NK-92 (cell line): ENCODE results near the gene MRPL47.
A peak's percentile ranks its signal among the peaks of the same experiment; 100 is the strongest.
"Not testable (repeated sequence)": the region's sequence is repeated elsewhere in the genome, so short reads cannot be mapped to it uniquely, and the experiment has no call there.

Source experiments
- DNase-seq: peaks from one replicate; lab custom pipeline; 2025; ENCODE audit not compliant: unreplicated experiment; lab: John Stamatoyannopoulos, UW

MRPL47 gene

DNA sequence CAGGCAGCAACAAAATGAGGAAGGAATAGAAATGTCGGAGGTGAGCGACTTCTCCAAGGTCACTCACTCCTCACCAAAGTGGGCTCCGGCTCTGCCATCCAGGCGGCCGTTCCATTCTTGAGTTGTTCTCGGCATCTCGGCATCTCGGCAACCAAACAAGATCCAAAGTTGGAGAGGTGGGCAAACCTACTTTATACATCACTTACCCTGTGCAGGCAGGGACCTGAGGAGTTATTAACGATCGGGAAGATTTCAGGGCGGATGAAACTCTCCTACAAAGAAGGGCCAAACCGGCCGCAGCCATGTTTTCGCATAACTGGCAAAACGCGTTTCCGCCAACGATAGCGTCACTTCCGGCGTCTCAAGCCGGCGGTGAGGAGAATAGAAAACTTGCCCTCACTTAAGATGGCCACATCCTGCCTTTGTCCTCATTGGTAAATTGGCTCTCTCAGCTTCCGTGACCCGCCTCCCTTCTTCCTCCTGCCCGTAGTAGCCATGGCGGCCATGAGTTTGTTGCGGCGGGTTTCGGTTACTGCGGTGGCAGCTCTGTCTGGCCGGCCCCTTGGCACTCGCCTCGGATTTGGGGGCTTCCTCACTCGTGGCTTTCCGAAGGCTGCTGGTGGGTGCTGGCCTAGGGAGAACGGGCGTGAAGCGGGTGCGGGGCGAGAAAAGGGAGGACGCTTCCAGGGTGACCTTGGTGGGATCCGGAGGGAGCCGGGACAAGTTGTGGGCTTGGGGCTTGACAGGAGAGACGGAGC is at the start of gene MRPL47, which contains the start of gene NDUFB5:
MRPL47 (minus strand) TSS at position 318 of the 758 bp plus-strand sequence; CDS start at position 304, 14 bp downstream.
NDUFB5 (plus strand) TSS at position 474 of the 758 bp plus-strand sequence; CDS start at position 496, 22 bp downstream.
- peak; percentile 69 for DNase-seq

DNA sequence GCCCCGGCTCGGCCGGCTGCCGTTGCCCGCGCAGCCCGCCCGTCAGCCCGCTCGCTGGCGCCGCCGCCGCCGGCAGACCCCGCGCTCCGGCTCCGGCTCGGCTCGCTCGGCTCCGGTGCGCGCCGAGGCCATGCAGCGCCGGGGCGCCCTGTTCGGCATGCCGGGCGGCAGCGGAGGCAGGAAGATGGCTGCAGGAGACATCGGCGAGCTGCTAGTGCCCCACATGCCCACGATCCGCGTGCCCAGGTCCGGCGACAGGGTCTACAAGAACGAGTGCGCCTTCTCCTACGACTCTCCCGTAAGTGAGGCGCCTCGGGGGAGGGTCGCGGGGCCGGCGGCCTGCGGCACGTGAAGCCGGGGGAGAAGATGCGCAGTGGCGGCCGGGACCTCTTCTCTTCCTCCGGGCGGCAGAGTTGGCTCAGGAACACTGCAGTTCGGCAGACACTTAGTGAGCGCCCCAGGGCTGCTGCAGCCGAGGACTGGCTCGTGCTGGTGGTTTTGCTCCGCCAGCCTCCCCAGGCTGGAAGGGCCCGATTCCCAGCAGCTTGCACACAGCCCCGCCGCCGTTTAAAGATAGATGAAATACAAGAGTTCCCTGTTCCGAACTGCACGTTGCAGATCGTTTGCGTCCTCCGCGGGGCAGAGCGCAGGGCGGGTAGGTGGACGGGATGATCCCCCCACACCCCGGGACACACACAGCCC is 48.8 kb upstream of the MRPL47 start:
- DNase-seq: no peak

DNA sequence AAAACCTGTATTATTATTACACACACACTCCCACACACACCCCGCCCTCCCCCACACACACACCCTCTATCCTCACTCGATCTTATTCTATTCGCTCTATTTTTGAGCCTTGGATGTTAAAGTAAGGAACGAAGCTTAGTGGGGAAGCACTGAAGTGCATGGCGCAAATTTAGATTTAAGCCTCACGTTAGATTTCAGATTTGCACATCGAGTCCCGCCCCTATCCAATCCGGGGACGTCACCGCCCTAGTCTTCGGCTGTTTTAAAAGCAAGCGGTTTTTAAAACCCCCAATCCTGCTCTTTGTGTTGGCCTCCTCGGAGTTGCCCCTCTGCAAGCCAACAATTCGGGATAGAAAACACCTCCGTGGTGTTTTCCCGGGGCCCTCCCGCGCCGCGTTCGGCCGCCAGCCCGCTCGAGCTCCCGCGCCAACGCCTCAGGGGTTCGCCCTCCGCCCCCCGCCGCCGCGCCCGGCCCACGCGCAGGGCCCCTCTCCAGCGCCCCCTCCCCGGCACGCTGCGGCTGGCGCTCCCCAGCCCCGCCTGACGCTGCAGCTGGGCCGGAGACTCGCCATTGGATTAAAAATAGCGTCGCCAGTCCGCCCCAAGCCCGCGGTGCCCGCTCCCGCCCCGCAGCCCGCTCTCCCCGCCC is 48.1 kb upstream of the MRPL47 start, which contains the start of gene USP13:
USP13 (plus strand) TSS at position 594 of the 649 bp plus-strand sequence. CDS start 186 bp downstream, outside the sequence.
- no peak for DNase-seq

DNA sequence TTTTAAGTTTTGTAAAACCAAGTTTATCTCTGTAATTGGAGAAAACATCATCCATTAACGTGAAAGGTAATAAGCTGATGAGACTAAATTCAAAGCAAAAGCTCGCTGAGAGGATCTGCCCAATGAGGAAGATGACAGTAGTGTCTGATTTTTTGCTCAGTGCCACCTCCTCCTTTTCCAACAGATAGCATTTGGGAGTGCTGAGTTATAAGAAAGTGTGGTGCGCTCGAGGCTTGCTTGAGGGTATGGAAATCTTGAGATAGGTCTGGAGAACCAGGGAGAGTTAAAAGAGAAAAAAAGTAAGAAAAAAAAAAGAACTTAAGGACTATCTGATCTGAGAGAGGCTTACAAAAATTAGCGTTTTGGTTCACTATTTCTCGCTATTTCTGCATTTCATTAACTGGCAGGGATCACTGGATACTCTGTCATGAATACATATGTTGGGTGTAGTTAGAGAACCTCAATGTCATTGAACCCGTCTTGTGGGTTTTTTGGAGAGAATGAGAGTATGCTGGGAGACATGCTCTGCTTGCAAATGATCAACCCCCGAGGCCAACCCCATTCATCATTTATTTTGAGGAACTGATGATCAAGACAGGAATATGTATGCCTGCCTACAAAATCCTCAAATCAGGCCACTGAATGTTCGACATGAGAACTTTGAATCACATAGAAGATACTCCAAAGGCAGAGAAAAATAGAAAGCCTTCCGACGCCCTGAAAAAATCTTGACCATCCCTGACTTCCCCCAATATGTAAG is 47.4 kb upstream of the MRPL47 start:
- DNase-seq: no peak

DNA sequence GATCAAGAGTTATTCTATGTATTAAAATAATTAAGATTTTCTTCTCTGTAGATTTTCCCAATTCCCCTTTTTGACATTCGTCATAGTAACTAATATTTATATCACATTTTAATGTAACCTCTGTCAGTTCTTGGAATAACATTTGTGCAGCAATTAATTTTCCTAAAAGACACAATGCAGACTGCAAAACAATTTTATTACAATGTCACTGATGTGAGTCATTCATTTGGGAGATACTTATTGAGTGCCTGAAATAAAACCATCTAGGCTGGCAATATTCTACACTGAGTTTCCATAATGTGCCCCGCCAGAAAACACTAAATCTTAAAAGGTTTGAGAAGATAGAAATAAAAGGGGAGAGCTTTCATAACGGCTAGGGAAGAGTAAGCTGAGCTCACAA is 41.7 kb upstream of the MRPL47 start:
- DNase-seq: no peak

DNA sequence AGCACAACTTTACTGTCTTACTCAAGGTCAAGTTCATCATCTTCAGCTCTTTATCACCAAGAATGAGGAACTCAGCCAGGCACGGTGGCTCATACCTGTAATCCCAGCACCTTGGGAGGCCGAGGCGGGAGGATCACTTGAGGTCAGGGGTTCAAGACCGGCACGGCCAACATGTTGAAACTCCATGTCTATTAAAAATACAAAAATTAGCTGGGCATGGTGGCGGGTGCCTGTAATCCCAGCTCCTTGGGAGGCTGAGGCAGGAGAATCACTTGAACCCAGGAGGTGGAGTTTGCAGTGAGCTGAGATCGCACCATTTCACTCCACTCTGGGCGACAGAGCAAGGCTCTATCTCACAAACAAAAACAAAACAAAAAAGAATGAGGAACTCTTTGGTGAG is 39.4 kb upstream of the MRPL47 start:
- DNase-seq: not testable (repeated sequence)

DNA sequence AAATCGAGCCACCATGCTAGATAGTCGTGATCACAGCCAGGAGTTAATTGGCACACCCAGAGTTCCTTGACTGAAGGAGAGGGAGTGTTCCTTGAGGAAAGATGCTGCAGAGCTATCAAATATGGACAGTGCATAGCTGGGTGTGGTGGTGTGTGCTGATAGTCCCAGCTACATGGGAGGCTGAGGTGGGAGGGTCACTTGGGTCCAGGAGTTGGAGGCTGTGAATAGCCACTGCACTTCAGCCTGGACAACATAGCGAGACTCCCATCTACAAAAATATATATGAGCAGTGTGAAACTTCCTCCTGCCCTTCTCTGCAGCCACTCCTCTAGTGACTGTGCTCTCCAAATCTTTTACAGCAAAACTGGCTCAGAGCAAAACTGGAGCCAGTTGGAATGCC is 38.4 kb upstream of the MRPL47 start:
- no peak for DNase-seq

DNA sequence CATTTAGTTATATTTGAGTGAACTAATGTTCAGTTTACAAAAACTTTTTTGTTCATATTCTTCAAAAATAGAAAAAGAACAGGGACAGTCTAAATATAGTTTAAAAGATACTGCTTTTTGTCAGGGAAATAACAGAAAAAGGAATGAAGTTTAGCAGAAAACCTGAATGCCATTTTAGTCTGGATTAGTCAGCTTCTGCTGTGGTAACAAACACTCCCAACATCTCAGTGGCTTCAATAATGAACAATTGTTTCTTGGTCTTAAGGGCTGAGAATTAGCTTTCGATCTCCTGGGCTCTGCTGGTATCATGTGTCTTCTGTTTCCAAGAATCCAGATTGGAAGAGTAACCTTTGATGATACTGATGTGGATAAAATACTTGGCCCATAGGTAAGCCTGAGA is 36.0 kb upstream of the MRPL47 start:
- no peak for DNase-seq

DNA sequence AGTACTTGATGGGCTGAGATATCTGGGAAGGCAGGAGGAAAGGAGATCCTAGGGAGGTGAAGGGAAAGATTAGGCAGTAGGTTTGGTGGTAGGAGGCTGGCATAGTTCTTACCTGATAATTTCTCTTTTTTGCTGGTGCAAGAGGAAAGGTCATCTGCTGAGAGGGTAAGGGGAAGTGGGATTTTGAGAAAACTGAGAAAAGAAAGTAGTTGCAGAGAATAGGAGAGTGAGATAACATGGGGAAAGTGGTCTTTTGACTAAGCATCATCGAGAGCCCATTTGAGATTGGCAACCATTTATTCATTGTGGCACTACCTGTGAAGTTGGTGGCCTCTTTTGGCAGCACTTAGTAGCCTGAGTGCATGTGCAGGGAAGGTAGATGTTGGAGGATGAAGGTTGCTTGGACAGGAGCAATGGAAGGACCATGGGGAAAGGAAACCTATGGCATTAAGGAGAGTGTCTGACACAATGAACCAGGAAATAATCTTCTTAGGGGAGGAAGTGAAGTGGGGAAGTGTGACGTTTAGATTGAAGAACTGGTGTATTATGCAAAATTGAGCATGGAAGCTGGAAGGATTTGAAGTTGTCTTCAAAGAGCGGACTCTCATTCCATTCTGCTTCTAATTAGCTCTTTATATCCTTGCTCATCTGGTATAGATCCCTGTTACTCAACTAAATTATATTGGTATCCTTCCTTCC is 26.5 kb upstream of the MRPL47 start:
- no peak for DNase-seq

DNA sequence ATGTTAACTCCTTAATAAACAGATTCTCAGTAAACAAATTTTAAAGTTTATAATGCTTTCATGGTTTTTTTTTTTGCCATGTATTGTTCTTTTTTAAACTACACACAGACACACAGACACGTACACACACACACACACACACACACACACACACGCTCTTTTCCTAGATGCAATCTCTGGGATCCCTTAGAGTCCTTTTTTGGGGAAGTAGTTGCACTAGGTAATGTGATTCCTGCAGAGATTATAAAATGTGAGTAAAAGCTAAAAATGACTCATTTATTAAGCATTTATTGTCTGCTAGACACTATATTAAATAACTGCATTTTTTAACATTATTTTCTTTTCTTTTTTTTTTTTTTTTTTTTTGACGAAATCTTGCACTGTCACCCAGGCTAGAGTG is 20.0 kb upstream of the MRPL47 start:
- DNase-seq: no peak

DNA sequence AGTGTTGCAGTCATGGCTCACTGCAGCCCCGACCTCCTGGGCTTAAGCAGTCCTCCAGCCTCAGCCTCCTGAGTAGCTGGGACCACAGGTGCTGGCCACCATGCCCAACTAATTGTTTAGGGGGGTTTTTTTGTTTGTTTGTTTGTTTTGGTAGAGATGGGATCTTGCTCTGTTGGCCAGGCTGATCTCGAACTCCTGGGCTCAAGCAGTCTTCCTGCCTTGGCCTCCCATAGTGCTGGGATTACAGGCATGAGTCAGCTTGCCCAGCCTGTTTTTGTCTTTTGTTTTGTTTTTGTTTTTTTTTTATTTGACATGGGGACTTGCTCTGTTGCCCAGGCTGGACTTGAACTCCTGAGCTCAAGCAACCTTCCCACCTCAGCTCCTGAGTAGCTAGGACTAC is 17.6 kb upstream of the MRPL47 start:
- no peak for DNase-seq

DNA sequence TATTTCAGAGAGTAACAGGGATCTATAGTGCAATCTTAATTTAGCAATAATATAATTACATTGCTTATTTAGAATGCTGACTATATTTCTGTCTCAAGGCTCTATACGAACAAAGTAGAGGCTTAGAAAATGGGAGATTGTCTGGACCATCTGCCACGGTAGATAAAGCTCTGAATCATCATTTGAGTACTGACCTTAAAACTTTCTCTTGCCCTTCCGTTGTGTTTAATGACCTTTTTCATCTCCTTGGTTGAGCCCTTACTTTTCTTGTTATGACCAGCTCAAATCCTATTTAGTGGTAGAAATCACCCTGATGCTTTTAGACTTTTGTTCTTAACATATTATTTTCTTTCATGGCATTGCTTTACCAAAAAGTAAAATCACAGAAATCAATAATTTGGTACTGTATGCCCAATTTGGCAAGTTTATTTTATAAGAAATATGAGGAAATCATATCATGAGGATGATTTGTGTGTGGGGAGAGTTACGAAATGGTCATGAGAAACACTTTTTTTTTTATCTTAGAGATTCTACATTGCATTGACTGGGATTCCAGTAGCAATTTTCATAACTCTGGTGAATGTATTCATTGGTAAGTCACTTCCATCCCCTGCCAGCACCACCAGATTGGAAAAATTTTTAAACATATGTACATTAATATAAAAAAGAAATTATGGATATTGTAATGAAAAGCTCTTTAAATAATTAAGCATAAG is 11.2 kb upstream of the MRPL47 start:
- no peak for DNase-seq

DNA sequence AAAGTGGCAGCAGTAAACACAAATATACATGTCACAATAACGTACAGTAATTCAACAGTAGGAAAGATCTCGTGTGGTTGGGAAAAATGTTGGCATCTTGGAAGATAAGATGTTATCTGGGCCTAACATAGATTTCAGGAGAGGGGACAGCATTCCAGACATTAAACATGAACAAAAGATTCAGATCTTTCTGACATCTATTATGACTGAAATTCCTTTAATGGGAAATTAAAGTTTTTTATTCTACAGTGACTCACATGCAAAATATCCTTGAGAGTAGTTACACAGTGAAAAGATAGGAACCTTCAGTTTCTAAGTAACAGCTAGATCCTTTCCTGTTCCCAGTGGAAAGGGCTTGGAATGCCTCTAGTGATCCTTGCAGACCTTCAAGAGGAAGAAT is 9.4 kb upstream of the MRPL47 start:
- no peak for DNase-seq

DNA sequence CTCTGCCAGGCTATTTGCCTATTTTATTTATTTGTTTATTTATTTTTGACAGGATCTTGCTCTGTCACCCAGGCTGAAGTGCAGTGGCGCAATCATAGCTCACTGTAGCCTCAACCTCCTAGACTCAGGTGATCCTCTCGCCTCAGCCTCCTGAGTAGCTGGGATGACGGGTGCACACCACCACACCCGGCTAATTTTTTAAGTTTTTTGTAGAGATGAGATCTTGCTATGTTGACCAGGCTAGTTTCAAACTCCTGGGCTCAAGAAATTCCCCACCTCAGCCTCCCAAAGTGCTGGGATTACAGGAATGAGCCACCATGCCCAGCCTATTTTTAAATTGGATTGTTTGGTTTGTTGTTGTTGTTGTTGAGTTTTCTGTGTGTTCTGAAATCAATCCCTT is 5.6 kb upstream of the MRPL47 start:
- DNase-seq: no peak

DNA sequence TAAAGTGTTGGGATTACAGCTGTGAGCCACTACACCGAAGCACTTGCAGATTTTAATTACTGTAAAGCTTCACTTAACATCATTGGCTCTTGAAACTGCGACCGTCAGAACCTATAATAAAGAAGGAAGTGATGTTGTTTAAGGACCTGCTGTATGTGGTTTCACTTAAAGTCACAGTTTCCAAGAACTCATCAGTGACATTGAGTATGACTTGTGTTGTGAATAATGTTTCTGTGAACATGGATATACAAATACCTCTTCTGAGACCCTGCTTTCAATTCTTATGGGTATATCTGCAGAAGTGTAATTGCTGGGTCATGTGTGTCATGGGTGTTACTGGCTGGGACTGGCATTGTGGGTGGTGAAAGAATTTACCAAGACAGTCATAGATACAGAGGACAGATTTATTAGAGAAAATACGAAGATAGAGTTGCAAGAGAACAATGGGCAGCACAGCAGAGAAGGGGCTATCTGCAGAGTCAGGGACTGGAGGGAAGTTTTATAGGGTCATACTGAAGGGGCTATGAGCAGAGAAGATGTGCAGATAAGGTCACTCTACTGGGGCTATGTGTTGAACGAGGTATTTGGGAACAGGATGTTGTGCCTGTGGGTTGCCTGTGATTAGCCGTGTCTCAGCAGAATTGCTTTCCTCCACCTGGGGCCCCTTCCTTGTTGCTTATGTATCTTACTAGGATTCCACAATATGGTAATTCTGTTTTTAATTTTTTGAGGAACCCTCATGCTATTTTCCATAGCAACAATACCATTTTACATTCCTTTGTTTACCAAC is 4.7 kb upstream of the MRPL47 start:
- no peak for DNase-seq

DNA sequence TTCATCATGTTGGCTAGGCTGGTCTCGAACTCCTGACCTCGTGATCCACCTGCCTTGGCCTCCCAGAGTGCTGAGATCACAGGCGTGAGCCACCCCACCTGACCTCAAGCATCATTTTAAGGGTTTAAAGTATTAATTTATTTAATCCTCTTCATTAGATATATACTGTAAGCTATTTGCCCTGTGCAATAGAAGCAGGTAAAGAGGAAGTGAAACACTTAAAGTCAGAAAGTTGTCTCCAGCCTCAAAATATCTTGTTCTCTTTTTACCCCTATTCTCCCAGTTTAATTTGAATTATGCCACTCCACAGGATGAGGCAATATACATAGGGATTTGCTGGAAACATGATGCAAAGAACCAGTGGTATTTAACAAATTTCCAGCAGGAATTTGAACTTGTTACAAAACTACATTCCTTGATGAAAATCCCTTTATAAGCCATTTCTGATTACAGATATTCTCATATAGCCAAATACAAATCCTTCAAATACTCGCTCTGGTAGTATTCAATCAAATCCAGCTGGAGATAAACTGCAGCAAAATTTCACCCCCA is 2.2 kb upstream of the MRPL47 start:
- no peak for DNase-seq

DNA sequence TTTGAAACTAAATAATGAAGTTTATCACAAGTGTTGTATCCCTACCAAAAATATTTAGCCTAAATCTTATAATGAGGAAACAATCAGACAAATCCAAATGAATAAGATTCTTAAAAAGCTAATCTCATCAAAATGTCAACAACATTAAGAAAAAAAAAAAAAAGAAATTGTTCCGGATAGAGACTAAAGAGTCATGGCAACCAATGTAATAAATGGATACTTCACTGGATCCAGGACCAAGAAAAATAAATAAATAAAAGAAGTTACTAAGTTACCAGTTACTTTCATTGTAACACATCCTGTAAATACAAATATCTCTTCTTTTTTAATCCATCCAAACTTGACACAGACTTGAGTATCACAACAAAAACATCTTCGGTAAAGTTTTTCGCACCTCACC is 607 bp downstream of the MRPL47 start:
- no peak for DNase-seq

DNA sequence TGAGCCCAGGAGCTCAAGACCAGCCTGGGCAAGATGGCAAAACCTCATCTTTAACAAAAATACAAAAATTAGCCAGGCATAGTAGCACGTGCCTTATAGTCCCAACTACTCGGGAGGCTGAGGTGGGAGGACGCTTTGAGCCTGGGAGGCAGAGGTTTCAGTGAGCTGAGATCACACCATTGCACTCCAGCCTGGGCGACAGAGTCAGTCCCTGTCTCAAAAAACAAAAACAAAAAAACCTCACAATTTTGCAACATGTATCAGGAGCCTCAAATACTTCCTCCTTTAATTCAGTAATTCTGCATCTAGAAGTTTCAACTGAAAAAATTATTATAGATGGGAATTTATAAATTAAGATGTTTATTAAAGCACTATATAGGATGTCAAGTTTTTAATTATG is 1.1 kb downstream of the MRPL47 start:
- DNase-seq: no peak

DNA sequence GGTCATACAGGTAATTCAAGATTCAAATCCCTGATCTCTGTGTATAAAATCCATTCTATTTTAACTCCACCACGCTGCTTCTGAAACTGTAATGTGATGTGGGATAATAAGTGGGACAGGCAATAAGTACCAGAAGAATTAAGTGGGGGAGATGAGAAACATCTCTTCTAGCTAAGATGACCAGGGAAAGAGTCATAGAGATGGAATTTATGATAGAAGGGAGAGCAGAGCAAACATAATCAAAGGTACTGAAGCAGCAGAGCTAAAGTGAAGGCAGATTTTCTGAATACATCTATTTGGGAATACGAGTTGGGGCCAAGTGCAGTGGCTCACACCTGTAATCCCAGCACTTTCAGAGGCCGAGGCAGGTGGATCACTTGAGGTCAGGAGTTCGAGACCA is 4.9 kb downstream of the MRPL47 start:
- no peak for DNase-seq
